MG63 (cell line): Measurements from ENCODE around the gene TRAPPC12. TPM values are rescaled to one million over a fixed set of nuclear protein-coding genes. Genes with fewer than 3 reads are reported as not detected.
"Not testable (repeated sequence)": the region's sequence is repeated elsewhere in the genome, so short reads cannot be mapped to it uniquely, and the experiment has no call there.

ENCODE experiments used
- DNase-seq: peaks from one replicate; pipeline ENCODE4 v3.0.0-alpha.2; 2020
- H3K27me3 ChIP-seq: fragments of 250-450 bp; sonication (Bioruptor Pico); 2 replicates; pipeline ENCODE4 v1.5.1; 2020; ENCODE audit warnings: mild to moderate bottlenecking, moderate library complexity
- H3K36me3 ChIP-seq: fragments of 250-450 bp; sonication (Bioruptor Pico); 2 replicates; pipeline ENCODE4 v1.5.1; 2020; ENCODE audit warnings: mild to moderate bottlenecking, moderate library complexity
- H3K4me3 ChIP-seq: fragments of 250-450 bp; sonication (Bioruptor Pico); 2 replicates; pipeline ENCODE4 v1.5.1; 2020; ENCODE audit warnings: mild to moderate bottlenecking, moderate library complexity
- H3K9me3 ChIP-seq: fragments of 250-450 bp; sonication (Bioruptor Pico); 2 replicates; pipeline ENCODE4 v1.5.1; 2020; ENCODE audit warnings: mild to moderate bottlenecking, moderate library complexity
- total RNA-seq: library from RNA; depleted of rRNA; stranded (reverse); fragments of >200 nt; shearing (Covaris generic); gene quantifications from 2 replicates; pipeline ENCODE4 v1.2.3, GENCODE V29; 2014; ENCODE audit warnings: low replicate concordance

The TRAPPC12 gene
- total RNA-seq, 1 experiment from 2014 or later: 29.3 TPM

DNA sequence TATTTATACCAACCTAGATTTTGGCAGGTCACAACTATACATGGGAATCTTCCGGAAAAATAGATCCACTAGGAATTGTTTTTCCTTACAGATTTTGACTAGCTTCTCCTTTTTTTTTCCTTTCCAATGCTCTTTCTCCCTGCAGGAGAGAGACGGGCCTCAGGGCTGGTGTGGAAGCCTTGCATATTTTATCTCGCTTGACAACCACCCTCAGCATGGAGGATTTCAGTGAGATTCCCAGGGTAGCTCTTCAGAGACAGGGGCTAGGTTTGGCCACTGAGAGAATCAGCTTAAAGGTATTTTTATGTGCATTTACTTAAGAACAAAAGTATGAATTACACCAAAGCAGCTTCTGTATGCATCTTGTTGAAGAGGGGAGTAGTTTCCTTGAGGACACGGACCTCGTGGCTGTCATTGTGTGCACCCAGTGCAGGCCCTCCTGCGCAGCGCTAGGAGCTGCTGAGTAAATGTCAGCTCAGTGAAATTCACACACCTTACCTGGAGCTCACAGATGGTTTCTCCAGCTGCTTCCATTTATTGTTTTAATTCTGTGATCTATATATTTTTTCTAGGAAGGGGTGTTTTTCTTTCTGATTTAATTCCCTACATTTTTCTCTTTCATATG is 54.4 kb downstream of the TRAPPC12 start:
- Histone ChIP-seq H3K36me3 (peaks cover 17% of the 10 kb centered on the region), H3K4me3 (no peak overlapping the region), H3K9me3 (no peaks in the 10 kb centered on the region), H3K27me3 (no peaks in the 10 kb centered on the region)
- no peak for DNase-seq

GRCh38 chr2:3434654-3435053 is 55.2 kb downstream of the TRAPPC12 start:
- H3K36me3 ChIP-seq: peaks cover 13% of the 10 kb centered on the region

DNA sequence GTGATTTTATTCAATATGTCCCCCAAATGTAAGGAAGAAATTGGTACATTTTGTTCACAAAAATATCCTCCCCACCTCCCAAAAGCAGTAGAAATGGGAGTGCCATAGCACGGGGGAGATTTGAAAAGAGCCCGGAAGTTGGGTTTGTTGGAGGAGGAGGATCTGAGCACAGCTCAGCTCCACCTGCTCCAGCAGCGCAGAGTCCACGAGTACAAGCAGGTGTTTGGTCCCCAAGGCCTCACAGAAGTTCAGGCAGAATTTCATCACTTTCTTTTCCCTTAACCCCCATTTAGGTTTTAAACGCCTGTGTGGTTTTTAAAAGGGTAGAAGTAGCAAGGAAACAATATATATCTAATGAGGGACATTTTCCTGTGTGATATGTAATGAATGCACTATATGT is 56.0 kb downstream of the TRAPPC12 start:
- Histone ChIP-seq H3K9me3 (no peaks in the 10 kb centered on the region), H3K4me3 (no peak overlapping the region), H3K27me3 (no peaks in the 10 kb centered on the region), H3K36me3 (peaks cover 6% of the 10 kb centered on the region)
- DNase-seq: no peak

More at GRCh38 chr2:3434654-3435053, 55.2 kb downstream of the TRAPPC12 start:
- no peak for DNase-seq
- Histone ChIP-seq H3K27me3 (no peaks in the 10 kb centered on the region), H3K4me3 (no peak overlapping the region), H3K9me3 (no peaks in the 10 kb centered on the region)

- Histone ChIP-seq H3K27me3 (no peaks in the 10 kb centered on the region), H3K4me3 (no peak overlapping the region), H3K36me3 (peaks cover 22% of the 10 kb centered on the region), H3K9me3 (no peaks in the 10 kb centered on the region)
- no peak for DNase-seq
Observed at GRCh38 chr2:3440477-3440876, 61.0 kb downstream of the TRAPPC12 start.

DNA sequence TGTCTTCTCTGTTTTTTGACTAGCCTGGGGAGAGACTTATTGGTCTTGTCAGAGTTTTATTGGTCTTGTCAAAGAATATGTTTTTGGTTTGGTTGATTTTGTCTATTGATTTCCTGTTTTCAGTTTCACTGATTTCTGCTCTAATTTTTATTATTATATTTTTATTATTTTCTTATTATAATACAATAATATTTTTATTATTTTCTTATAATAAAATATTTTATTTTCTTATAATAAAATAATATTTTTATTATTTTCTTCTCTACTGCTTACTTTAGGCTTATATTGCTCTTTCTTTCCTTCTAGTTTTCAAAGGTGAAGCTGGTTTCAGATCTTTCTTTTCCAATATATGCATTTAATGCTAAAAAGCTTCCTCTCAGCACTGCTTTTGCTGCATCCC is 62.0 kb downstream of the TRAPPC12 start:
- peaks cover 32% of the 10 kb centered on the region for H3K36me3 ChIP-seq
- H3K4me3 ChIP-seq: no peak overlapping the region
- H3K27me3 ChIP-seq: no peaks in the 10 kb centered on the region
- DNase-seq: no peak
- H3K9me3 ChIP-seq: no peaks in the 10 kb centered on the region

GRCh38 chr2:3442185-3442584 is 62.7 kb downstream of the TRAPPC12 start:
- no peak for DNase-seq

DNA sequence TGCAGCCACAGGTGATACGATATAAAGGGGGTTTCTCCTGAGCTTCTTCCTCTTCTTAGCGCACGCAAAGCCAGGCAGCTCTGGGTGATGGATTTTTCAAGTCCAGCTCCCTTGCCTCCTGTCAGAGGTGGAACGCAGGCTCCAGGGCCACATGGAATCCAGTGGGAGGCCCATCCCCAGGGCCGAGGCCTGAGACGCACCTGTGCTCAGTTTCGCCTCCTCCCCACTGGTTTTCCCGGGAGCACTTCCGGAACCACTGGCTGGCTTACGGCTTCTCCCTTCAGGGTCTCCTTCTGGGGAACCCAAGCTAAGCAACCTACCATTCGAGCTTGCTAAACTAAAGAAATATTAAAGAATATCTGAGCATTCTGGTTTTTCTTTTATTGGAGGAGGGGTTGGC is 63.6 kb downstream of the TRAPPC12 start:
- Histone ChIP-seq H3K4me3 (no peak overlapping the region), H3K36me3 (peaks cover 47% of the 10 kb centered on the region), H3K27me3 (no peaks in the 10 kb centered on the region), H3K9me3 (no peaks in the 10 kb centered on the region)
- DNase-seq: no peak

More at GRCh38 chr2:3442185-3442584, 62.7 kb downstream of the TRAPPC12 start:
- no peaks in the 10 kb centered on the region for H3K9me3 ChIP-seq
- H3K4me3 ChIP-seq: no peak overlapping the region
- no peaks in the 10 kb centered on the region for H3K27me3 ChIP-seq
- H3K36me3 ChIP-seq: peaks cover 38% of the 10 kb centered on the region

DNA sequence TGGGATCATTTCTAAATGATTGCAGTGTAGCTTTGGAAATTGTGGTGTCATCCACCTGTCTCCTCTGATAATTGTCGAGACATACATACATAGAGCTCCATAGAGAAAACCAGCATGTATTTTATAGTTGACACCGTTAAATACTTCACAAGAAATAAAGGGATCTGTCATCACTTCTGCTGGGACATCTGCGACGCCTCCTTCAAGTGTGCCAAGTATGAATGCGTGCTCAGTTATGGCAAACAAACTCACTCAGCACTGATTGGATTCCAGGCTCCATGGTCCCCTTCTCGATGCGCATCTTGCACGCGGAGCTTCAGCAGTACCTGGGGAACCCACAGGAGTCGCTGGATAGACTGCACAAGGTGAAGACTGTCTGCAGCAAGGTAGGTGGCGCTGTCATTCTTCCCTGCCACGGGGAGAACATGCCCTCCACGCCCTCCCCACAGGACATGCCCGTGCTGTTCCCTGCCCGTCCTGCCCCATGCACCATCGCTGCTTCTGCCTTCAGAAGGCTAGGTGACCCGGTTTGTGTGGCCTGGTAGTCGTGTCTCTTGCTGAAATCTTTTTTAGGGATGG is 64.1 kb downstream of the TRAPPC12 start:
- no peaks in the 10 kb centered on the region for H3K9me3 ChIP-seq
- H3K36me3 ChIP-seq: peaks cover 48% of the 10 kb centered on the region
- DNase-seq: no peak
- no peaks in the 10 kb centered on the region for H3K27me3 ChIP-seq
- H3K4me3 ChIP-seq: no peak overlapping the region

GRCh38 chr2:3445891-3446290 is 66.4 kb downstream of the TRAPPC12 start:
- H3K4me3 ChIP-seq: no peak overlapping the region
- H3K9me3 ChIP-seq: no peaks in the 10 kb centered on the region
- H3K27me3 ChIP-seq: no peaks in the 10 kb centered on the region
- no peak for DNase-seq
- peaks cover 60% of the 10 kb centered on the region for H3K36me3 ChIP-seq

GRCh38 chr2:3446381-3446780 is 66.9 kb downstream of the TRAPPC12 start:
- H3K9me3 ChIP-seq: no peaks in the 10 kb centered on the region
- no peak overlapping the region for H3K4me3 ChIP-seq
- no peaks in the 10 kb centered on the region for H3K27me3 ChIP-seq
- peaks cover 60% of the 10 kb centered on the region for H3K36me3 ChIP-seq
- no peak for DNase-seq

DNA sequence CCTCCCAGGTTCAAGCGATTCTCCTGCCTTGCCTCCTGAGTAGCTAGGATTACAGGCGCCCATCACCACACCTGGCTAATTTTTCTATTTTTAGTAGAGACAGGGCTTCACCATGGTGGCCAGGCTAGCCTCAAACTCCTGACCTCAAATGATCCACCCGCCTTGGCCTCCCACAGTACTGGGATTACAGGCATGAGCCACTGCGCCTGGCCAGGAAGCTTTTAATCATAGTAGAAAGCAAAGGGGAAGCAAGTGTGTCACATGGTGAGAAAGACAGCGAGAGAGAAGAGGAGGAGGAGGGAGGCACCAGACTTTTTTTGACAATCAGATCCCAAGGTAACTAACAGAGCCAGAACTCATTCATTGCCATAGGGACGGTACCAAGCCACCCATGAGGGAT is 67.7 kb downstream of the TRAPPC12 start:
- peaks cover 60% of the 10 kb centered on the region for H3K36me3 ChIP-seq
- not testable (repeated sequence) for H3K4me3 ChIP-seq, H3K27me3 ChIP-seq, DNase-seq, H3K9me3 ChIP-seq

- Histone ChIP-seq H3K36me3 (peaks cover 55% of the 10 kb centered on the region), H3K27me3 (no peaks in the 10 kb centered on the region), H3K9me3 (no peaks in the 10 kb centered on the region), H3K4me3 (no peak overlapping the region)
- no peak for DNase-seq
Observed at GRCh38 chr2:3447789-3448317, 68.4 kb downstream of the TRAPPC12 start.

GRCh38 chr2:3448441-3448911 is 69.0 kb downstream of the TRAPPC12 start:
- not testable (repeated sequence) for DNase-seq, H3K4me3 ChIP-seq
- H3K36me3 ChIP-seq: peaks cover 55% of the 10 kb centered on the region

GRCh38 chr2:3449086-3449485 is 69.6 kb downstream of the TRAPPC12 start:
- peaks cover 50% of the 10 kb centered on the region for H3K36me3 ChIP-seq

More at GRCh38 chr2:3448441-3448911, 69.0 kb downstream of the TRAPPC12 start:
- H3K9me3 ChIP-seq, H3K27me3 ChIP-seq: not testable (repeated sequence)

GRCh38 chr2:3449936-3450335 is 70.4 kb downstream of the TRAPPC12 start:
- Histone ChIP-seq H3K36me3 (peaks cover 43% of the 10 kb centered on the region), H3K4me3 (no peak overlapping the region), H3K27me3 (no peaks in the 10 kb centered on the region)

More at GRCh38 chr2:3449086-3449485, 69.6 kb downstream of the TRAPPC12 start:
- Histone ChIP-seq H3K4me3 (no peak overlapping the region), H3K9me3 (no peaks in the 10 kb centered on the region), H3K27me3 (no peaks in the 10 kb centered on the region)
- no peak for DNase-seq

GRCh38 chr2:3450385-3451010 is 71.0 kb downstream of the TRAPPC12 start:
- Histone ChIP-seq H3K27me3 (no peaks in the 10 kb centered on the region), H3K36me3 (peaks cover 37% of the 10 kb centered on the region)
- DNase-seq: no peak

More at GRCh38 chr2:3449936-3450335, 70.4 kb downstream of the TRAPPC12 start:
- no peak for DNase-seq
- H3K9me3 ChIP-seq: no peaks in the 10 kb centered on the region

DNA sequence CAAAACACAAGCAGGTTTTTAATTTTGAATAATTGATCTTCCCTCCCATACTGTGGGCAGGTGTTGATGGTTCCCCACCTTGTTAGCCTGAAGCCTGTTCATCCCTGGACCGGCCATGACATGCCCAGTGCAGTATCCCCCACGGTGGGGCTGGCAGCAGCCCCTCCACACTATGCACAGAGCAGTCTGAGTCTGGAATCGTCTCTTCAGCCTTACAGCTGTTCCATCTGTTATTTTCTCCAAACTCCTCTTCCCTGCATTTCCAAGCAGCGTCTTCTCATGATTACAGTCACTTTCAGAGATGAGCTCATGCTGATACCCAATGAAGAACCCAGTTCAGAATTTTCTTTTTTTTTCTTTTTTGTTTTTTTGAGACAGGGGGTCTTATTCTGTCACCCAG is 71.7 kb downstream of the TRAPPC12 start:
- peaks cover 34% of the 10 kb centered on the region for H3K36me3 ChIP-seq
- no peak for DNase-seq
- H3K9me3 ChIP-seq: no peaks in the 10 kb centered on the region
- no peak overlapping the region for H3K4me3 ChIP-seq
- H3K27me3 ChIP-seq: no peaks in the 10 kb centered on the region

More at GRCh38 chr2:3450385-3451010, 71.0 kb downstream of the TRAPPC12 start:
- Histone ChIP-seq H3K4me3 (no peak overlapping the region), H3K9me3 (no peaks in the 10 kb centered on the region)
